Left kidney (tissue), 2 donors: ENCODE measurements around the gene INMT. TPM values are rescaled to one million over a fixed set of nuclear protein-coding genes. Genes with fewer than 3 reads are reported as not detected.

Experiments used
- DNase-seq: peaks from one replicate; pipeline ENCODE4 v3.0.0-alpha.2; 2013
- polyA plus RNA-seq: library from polyadenylated mRNA; unstranded; fragments of 120-200 nt; gene quantifications from one replicate; pipeline ENCODE4 v1.2.1, GENCODE V29; 2013; ENCODE audit not compliant: insufficient read length

INMT gene
- polyA plus RNA-seq, 1 donor = 1.1 TPM

DNA sequence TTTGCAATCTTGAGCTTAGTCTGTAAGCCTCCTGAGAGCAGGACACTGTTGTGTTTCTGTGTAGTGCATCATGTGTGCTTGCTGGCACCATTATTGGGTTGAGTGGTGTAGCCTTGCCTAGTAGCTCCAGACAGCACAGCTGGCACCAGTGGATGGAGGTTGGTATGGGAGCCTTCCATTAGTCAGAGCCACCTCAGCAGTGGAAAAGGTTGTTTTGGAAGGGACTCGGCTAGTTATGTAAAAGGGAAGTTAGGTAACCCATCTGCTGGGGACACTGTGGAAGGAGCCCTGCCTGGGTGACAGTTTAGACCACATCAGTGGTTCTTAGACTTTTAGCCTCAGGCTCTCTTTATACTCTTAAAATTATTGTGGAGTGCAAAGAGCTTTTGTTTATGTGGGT, 35.6 kb downstream of the INMT start:
- no peak for DNase-seq

DNA sequence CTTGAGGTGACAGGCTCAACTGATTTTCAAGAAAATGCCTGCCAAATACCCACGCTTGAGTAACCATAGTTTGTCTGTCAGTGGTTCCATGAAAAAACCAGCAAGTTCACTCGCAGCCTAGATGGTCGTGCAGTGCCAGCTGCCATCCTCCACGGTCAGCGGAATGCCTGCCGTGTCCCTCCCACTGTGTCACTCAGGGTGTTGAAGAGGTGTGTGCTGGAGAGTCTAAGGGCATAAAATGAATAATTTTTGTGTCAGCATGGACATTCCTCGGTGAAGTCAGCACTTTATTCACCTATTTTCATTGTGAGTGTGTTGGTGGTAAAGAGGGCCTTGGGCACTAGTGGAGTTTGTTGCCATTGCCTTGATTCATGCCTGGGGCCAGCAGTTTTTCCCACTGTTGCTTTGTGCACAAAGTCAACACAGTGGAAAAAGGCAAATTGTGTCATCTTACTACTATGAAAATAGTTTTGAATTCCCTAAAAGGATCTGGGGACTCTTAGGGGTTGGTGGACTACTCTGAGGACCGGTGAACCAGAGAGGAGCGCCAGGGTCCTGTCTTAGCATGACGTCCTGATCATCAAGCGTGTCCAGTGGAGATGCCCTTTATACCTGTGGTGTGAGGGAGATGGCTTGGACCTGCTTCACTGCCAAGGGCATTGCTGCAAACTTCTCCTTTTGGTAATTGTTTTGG, 36.9 kb downstream of the INMT start:
- DNase-seq = no peak

DNA sequence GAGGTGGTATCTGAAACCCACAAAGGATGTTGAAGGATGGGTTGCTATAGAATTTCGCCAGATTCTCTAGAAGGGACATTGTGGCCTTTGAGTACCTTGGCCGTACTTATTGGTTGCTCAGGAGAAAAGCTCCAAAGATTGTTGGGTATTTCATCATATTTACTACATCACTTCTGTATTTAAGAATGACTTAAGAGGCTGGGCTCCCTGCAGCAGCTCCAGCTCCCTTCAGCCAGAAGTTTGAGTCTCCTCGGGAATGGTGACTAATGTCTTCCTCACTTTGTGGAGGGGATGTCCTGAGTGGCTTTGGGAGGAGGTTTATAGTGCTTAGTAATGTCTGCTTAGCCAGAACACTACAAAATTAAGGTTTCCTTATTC, 37.4 kb downstream of the INMT start:
- no peak for DNase-seq

DNA sequence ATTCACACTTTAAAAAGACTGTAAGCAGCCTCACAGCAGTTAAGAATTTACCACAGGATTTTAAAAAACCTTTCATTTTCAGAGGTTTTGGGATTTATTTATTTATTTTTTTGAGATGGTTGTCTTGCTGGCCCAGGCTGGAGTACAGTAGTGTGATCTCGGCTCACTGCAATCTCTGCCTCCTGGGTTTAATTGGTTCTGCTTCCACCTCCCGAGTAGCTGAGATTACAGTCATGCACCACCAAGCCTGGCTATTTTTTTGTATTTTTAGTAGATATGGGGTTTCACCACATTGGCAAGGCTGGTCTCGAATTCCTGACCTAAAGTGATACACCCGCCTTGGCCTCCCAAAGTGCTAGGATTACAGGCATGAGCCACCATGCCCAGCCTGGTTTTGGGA, 38.4 kb downstream of the INMT start:
- DNase-seq = no peak

DNA sequence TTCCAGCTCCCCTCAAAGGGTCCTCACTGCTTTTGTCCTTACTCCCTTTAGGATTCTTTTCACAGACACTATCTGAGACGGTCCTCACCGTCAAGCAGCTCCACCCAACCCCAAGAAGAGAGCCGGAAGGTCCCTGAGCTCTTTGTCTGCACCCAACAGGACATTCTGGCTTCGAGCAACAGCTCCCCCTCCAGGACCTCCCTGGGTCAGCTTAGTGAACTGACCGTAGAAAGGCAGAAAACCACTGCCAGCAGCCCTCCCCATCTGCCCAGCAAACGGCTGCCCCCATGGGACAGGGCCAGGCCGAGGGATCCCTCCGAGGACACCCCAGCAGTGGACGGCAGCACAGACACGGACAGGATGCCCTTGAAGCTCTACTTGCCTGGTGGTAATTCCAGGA, 39.2 kb downstream of the INMT start:
- DNase-seq = no peak

DNA sequence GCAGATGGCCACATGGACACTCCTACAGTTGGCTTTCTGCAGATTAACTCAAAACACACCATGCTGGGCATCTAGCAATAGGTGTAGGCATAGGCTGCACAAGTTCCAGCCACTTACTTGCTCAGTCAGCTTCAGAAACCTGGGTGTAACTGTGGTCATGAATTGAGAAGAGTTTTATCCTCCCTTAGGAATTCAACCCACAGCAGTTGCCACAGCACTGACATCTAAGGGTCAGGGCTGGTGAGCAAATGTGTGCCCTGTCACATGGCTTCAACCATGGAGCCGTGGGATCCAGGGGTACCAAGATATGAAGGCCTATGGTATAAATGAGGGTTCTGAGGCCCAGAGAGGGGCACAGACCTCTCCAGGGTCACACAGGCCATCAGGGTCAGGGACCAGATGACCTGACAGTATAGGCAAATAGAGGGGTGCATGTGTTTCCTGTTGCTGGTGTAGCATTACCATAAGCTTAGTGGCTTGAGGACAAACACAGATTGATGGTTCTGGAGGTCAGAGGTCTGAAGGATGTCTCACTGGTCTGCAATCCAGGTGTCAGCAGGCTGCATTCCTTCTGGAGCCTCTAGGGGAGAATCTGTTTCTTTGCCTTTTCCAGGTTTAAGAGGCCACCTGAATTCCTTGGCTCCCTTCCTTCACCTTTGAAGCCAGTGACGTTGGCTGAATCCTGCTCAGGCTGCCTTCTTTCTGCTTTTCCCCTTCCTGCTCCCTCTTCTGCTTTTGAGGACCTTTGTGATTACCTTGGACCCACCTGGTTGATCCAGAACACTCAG, 43.4 kb downstream of the INMT start:
- no peak for DNase-seq

DNA sequence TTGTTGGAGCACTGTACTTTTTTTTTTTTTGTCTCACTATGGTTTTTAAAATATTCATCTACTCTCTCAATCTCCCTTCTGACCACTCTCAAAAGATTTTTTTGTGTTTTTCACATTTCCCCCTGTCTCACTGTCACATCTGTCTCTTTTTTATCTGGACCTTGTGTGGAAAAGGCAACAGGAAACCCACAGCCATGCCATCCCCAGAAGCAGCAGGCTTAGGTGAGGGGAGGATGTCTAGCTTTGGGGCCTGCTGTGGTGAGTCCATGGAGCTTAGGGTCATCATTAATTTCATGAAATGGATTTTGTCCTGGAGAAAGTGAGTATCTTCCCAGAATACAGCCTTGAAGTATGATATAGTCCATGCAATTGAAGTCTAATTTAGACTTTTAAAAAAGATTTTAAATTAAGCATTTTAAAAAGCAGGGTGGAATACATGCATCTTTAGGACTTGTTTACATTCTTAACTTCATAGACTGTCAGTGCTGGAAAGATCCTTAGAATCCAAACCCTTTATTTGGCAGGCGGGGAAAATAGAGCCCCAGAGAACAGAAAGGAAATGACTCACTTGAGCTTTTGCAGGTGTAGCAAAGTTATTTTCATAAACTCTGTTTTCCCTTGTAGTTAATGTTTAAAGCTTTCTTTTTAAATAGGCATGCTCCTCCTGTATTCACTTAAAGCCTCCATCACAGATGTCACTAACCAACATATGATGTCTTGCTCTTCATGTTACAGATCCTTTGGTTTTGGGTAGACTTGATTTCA, 44.4 kb downstream of the INMT start:
- no peak for DNase-seq

DNA sequence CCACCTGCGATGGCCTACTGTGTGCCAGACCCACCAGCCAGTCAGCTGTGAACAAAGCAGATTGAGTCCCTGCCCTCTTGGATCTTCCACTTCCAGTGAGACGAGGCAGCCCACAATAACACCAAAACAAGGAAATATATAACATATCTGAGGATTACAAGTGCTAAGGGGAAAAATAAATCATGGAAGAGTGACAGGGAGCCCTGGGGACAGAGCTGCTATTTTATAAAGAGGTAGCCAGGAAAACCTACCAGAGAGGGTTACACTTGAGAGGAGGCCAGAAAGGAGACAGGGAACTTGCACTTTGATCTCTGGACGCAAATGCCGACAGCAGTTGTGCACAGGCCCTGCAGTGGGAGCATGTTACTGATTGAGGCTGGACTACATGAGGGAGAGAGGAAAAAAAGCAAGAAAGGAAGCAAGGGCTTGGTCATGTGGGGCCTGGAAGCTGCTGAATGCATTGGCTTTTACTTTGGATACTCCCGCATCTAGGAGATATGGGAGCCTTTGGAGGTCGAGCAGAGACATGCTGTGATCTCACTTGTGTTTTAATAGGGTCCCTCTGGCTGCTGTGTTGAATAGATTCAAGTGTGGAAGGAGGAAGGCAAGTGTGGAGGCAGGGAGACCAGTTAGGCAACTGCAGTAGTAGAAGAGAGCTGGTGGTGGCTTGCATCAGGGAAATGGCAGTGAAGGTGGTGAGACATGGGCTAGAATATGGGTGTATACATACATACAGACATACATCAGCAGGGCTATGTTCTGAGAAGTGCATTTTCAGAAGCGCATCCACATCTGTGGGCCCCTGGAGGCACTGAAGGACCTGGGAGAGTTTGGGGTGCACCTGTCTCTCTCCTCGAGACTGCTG, 45.5 kb downstream of the INMT start:
- DNase-seq = no peak

DNA sequence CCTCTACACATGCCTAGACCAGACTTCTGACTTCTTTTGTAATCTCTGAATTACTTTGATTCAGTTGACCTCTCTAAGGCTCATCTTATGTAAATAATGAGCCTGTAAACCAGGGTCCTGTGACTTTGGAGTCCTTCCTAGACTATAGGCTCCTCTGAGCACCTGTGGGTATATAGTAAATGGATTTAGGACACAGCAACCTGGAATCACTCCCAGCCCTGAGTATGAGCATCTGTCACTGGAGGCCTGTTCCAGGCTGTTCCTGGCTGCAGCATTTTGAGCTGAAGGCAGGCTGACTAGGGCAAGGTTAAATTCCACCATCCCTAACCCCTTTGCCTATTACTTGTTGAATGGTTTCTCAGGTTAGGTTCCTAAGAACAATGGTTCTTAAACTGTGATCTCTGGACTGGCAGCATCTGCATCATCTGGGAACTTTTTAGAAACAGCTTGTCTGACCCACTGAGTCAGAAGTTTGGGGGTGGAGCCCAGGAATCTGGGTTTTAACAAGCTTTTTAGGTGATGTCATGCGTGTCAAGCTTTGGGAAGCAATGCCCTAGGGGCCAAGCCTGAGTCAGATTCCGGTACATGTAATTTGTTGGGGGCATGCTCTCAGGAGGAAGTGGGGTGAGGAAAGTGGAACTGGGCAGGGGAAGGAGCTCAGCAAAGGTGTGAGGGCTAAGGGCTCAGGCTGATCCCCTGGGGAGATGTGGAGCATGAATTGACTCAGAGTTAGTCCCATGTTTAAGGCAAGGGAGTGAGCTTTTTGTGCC, 47.5 kb downstream of the INMT start:
- DNase-seq = no peak

DNA sequence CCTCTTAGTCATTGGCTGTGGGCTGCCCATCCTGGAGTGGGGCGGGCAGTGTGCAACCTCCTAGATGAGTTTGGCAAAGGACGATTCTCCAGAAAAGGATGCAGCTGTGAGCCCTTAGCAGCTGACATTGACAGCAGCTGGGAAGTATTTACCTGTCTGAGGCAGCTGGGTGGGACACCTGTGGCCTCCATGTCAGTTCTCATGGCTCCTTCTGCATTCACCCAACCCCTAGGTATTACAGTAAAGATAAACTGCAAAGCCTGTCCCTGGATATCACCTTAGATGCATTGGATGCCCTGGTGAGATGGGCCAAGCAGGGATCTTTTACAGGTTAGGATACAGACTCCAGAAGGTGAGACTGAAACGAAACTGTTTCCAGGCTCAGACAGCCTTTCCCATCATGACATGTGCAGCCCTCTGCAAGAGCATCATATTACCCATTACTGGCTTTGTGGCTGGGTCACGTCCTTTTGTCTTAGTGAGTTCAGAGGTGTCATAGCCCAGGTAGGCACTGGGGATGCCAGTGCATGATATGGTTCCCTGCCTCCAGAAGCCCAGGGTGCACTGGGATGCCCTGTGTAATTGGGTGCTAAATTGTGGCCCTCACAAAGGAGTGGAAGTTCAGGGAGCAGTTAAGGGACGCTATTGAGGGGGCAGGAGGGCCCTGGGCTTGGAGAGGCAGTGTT, 48.2 kb downstream of the INMT start:
- no peak for DNase-seq

DNA sequence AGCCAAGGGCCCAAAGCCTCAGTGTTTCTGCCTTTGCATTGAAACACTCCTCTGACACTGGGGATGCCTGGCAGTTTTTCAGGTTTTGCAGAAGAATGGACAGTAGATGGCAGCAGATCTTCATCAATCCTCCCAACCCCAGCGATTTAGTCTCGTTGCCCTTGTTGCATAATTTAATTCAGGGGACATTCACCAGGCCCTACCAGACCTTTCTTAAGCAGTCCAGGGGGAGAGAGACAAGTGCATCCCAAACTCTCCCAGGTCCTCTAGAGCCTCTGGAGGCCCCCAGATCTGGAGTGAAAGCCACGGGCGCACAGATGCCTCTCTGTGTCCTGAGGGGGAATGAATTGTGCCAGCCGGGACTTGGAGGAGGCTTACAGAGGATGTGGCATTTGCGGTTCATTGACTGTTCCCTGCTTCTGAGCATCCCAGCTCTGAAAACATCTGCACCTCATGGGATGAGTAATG, 48.9 kb downstream of the INMT start:
- peak; percentile 75 for DNase-seq

DNA sequence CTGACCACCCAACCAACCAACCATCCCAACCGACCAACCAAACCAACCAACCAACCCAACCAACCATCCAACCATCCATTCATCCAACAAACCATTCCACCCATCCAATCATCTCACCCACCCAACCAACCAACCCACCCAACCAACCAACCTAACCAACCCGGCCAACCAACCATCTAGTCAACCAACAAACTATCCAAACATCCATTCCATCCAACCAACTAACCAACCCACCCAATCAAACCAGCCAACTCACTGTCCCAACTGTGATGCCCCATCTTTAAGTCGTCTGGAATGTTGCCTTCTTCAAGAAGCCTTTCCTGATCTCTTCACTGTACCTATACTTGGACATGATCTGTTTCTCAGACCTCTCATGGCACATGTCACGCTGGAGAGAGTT, 50.9 kb downstream of the INMT start:
- DNase-seq = no peak

DNA sequence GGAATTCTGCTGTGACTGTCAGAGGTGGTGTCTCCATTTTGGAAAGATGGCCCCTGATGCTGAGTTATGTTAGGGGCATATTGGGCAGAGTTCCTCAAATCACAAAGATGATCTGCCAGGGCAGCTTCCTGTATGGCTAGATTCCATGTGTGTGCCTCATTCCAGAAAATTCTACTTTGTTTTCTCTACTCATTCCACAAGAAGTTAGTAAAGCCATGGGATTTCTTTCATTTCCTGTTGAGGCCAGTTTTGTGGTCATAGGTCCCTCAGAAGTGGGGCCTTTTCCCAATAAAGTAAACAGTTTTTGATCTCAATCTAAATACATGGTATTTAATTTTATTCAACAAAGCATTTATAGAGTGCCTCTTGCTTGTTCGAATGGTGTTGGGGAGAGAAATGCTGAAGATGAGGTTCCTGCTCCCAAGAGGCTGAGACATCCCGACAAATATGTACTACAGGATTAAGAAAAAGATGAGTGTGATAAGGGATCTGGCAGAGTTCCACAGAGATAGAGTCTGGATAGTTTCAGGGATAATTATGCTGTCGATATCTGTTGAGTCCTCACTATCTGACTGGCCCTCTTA, 52.2 kb downstream of the INMT start:
- no peak for DNase-seq

DNA sequence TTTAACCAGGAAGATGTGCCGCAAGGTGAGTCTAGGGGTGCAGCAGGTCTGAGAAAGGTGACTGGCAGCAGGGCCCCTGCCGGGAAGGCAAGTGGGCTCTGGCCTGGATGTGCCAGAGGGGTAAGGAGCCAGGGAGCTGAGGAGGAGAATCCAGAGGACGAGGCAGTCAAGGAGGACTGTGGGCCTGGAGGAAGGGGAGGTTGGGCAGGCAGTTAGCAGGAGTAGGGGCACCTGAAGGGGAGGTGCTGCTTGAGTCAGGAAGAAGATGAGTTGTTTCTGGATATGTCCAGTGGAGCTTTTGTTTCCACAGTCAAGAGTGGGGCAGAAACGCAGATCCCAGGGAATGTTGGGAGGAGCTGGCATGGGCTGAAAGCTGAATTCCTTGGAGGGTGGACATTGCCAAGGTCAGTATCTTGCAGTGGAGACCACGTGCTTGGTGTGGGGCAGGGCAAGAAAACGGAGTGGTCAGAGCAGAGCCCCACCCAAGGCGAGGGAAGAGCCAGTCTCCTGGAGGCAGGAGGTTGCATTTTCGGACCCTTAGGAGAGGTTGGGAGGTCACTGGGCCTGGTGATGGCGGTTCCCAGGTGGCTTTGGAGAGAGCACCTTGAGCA, 53.3 kb downstream of the INMT start:
- no peak for DNase-seq

DNA sequence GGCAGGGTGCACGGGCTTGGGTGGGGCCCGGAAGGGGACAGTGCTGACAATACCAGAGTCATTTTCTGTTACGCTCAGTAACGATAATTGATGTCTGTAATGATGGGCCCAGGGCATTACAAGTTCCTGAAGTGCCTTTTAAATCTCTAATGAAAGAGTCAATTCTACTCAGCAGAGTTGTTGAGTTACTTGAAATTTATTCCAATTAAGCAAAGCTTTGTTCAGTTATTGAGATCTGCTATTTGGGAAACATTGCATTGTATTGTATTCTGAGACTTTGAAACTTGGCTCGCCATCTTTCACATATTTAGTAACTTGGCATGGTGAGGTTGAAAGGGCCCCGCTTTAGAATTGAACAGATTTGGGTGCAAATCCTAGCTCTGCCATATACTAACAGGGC, 54.0 kb downstream of the INMT start:
- no peak for DNase-seq
